ENCODE measurements around the gene PRSS36.
"Not testable (repeated sequence)": the region's sequence is repeated elsewhere in the genome, so short reads cannot be mapped to it uniquely, and the experiment has no call there.

PRSS36 gene

DNA sequence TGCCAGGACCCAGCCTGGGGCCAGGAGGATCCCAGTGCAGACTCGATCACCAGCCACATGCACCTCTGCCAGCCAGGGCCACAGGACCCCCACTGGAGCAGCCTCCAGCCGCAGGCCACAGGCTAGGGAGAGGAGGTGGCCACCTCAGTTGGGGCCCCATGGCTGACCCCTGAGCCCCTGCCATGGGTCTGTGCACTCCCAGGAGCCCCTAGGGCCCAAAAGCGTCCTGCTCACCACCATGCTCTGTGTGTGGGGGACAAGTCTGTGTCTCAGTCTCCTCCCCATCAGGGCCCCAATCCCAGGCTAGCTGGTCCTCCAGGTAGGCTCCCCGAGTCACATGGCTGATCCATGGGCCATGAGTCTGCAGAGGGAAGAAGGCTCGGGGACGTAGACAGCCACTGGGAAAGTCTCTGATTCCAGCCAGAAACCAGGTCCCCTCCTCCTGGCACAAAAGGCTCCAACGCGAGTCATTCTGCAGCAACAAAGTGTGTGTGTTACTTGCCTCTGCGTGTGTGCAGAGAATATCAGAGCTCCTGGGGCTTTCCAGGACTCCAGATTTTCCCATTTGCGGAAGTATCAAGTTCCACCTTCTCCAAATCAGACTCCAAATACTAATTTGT, 8.3 kb downstream of the PRSS36 start:
- no peak for DNase-seq

DNA sequence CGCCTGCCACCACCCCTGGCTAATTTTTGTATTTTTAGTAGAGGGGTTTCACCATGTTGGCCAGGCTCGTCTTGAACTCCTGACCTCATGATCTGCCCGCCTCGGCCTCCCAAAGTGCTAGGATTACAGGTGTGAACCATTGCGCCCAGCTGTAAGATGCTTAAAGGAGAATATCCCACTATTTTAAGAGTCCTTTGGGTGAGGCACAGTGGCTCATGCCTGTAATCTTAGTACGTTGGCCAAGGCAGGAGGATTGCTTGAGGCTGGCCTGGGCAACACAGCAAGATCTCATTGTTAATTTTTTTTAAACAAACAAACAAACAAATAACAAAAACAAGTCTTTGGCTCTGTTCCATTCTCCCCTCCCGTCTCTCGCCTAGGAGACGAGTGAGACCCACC, 8.8 kb downstream of the PRSS36 start:
- DNase-seq: not testable (repeated sequence)

DNA sequence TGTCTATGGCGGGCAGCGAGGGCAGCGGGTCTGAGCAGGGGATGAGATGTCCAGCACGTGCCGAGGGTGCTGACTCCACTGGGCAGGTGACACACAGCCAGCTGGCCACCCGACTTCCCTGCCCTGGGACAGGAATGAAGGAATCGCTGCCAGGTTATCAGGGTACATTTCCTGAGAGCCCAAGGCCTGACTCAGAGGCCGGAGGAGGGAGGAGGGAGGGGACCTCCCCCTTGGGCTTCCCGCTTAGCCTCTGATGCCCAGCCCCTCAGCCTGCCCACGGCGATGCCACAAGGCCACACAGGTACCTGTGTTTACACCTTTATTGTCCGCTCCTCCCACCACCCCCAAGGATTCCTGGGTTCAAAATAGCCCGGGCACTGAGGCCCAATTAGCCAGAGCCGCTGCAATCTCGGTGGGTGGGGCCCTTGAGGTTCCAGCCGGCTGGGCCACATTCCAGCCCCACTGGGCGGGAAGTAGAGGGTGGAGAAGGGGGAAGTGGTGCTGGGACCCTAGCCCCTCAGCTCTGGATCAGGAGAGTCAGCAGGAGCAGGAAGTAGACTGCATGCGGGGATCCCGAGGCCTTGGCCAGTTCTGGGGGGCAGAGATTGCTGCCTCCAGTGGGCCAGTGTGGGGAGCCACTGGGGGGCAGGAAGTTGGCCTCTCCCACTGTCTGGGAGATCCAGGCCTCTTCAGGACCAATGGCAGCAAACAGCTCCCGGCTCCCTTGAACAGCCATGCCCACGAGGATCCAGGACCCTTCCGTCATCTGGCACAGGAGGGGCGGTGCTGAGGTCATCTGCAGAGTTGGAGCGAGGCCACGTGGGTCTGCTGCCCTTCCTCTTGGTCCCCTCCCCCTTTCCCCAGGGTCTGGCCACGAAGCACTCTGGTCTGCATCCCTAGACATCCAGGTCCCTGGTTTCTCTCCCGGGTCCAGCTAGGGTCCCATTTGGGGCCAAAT, 11.0 kb downstream of the PRSS36 start:
- DNase-seq: no peak

DNA sequence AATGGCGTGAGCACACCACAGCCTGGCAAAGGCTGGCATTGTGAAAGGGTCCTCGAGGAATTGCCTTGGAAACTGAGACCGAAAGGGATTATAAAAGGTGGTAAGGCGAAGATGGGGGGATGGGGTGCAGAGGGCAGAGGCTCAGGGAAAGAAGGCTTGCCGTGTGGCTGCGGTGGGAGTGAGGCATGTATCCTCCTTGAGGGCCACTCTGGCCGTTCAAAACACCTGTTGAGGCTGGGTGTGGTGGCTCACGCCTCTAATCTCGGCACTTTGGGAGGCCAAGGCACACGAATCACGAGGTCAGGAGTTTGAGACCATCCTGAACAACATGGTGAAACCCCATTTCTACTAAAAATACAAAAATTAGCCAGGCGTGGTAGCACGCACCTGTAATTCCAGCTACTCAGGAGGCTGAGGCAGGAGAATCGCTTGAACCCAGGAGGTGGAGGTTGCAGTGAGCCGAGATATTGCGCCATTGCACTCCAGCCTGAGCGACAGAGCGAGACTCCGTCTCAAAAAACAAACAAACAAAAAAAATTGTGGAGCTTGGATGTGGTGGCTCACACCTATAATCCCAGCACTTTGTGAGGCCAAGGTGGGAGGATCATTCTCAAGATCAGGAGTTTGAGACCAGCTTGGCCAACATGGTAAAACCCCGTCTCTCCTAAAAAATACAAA, 12.9 kb downstream of the PRSS36 start:
- not testable (repeated sequence) for DNase-seq

DNA sequence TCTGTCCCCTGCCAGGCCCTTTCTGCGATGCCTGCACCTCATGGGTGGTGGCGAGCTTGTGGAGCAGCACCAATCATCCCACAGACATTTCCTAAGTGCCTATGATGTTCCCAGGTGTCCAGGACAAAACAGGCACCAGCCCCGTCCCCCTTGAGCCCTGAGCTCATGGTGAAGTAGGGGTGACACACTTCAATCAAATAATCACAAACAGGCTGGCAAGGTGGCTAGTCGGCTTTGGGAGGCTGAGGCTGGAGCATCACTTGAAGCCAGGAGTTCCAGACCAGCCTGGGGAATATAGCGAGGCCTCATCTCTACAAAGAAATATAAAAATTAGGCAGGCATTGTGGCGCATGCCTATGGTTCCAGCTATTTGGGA, 13.6 kb downstream of the PRSS36 start:
- no peak for DNase-seq

DNA sequence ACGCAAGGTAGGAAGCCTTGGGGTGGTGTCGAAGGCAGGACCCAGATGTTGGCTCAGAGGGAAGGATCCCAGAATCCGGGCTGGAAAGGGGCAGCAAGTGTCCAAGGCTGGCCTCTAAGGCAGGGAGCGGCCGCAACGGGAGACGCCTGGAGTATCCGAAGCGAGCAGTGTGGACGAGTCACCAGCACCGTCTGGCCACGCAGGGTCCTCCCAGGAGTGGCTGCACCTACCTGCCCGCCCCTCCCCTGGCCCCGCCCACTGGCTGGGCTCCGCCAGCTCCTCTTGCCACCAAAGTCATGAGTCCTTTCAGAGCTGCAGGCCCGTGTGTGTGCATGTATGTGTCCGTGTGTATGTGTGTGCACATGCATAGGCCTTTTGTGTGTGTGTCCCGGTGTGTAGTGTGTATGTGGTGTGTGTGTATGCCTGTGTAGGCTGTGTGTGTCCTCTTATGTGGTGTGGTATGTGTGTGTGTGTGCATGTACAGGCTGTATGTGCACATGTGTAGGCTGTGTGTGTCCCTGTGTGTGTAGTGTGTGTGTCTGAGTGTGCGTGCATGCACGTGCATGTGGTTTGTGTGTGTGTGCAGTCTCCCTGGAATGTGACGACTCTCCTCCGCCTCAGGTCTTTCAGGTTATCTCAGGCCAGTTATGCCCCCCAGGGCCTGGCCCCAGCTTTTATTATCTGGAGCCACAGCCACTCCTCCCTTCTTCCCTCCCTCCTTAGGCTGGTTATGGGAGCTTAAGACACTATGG, 14.2 kb downstream of the PRSS36 start, which contains the start of gene PRSS8:
PRSS8 (minus strand) TSS at position 193 of the 752 bp plus-strand sequence. CDS start 229 bp downstream, outside the sequence.
- no peak for DNase-seq

DNA sequence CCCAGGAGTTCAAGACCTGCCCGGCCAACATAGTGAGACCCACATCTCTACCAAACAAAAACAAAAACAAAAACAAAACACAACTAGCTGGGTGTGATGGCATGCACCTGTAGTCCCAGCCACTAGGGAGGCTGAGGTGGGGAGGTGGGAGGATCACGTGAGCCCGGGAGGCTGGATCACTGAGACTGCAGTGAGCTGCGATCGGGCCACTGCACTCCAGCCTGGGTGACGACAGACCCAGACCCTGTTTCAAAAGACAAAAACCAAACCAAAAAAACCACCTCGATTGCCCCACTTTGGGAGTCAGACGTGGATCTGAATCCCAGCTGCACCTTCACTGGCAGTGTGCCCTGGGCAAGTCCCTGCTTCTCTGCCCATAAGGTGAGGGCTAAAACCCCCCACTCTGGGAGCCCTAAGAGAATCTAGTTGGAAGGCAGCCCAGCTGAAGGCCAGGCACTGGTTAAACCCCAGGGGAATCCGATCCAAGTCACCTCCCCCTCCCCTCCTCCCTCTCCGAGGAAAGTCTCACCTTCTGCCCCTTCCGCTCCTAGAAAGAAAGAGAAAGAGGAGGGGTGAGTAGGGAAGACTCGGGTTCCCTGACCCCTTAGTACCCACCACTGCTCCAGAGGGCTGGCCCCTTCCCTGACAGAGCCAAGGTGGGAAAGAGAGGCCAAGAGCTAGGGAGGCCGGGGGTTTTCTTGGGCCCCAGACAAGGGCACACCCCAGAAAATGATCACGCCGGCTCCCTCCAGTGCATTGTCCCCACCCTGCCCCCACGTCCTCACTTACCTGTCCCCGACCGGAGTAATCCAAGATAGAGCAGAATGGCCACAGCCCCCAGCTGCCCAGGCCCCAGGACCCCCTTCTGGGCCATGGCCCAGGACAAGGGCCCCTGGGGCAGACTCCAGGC, 15.0 kb downstream of the PRSS36 start:
- peak; percentile 16 for DNase-seq

DNA sequence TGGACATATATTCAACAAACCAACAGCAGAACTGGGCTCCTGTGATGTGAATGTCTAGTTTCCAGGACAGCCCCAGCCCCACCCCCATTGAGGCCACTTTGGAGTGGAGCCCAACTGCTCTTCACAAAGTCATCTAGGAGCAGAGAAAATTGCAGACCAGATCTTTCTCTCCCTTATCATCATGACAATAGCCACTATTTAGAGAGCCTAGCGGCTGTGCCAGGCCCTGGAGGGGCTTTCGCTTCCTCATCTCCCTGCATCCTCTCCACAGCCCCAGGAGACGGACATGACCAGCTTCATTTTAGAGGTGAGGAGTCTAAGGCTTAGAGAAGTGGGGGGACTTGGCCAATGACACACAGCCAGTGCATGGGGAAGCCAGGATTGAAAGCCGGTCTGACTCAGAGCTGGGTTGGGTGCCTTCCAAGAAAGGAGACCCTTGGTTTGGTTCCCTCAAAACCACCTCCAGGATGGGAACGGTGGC, 15.7 kb downstream of the PRSS36 start:
- DNase-seq: no peak

DNA sequence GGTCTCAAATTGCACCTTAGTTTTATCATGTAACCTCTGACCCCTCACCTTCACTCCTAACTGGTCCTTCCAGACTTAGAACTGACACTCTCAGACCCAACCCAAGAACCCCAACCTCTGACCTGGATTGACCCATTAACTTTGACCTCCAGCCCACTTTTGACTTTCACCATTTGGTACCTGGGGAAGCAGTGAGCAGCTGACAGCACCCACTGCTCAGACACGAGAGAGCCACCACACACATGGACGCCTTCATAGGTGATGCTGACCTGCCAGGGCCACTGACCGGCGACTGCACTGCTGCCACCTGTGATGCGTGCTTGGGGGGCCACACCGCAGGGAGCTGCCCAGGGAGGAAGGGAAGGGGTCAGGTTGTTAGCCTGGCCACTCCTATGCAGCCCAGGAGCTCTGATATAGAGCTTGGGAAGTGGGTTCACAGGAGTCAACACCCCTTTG, 16.8 kb downstream of the PRSS36 start:
- no peak for DNase-seq

DNA sequence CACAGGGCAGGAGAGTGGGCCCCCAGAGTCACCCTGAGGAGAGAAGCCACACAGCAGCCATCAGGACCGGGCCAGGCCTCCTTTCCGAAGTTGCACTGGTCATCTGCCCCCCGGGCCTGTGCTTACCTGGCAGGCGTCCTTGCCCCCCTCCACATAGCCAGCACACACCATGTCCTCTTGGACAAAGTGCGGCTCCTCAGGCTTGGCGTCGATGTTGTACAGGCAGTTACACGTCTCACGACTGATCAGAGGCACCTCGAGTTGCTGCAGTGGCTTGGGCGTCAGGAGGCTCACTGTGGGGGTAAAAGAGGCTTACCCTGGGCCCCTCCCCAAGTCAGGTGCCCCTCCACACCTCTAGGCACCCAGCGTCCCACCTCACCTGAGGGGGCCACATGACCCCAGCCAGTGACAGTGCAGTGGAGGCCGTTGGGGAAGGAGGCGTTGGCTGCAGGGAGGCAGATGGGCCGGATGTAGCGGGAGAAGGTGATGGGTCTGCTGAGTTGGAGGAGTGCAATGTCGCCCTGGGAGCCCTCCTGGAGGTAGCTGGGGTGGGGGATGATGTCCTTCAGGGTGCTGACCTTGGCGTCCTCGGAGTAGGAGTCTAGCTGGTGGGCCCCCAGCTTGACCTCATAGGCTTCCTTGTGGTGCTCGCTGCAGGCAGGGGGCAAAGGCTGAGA, 17.4 kb downstream of the PRSS36 start:
- DNase-seq: no peak

DNA sequence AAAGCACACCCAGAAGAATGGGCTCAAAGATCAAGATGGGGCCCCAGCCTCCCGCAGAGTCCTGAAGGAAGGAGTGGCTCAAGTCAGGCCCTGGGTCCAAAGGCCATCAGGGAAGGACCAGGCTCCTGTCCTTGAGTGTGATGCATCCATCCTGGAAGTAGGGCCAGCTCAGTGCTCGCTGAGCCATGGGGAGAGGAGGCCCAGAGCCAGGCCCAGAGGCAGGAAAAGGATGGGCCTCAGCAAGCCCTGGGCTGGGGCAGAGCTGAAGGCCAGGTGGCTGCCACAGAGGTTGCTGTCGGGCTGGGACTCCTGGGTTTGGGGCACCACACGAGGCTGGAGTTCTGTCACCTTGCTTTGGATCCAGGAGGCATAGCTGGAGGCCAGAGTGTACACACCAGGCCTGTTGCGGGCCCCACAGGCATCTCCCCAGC, 18.0 kb downstream of the PRSS36 start:
- no peak for DNase-seq

DNA sequence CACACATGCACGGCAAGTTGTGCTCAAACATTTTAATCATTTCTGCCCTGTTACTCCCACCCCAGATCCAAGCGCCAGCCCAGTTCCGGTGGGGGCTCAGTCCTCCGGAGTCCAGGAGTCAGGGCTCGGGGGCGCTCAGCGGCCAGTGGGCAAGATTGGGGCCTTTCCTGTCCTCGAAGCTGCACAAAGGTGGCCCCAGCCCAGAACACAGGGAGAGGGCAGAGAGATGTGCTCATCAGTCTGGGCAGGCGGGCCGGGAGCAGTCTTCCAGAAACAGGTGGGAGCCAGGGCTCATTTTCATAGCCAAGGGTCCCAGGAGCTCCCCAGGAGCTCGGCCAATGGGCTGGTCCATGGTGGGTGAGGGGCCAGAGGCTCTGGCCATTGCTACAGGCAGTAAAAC, 18.4 kb downstream of the PRSS36 start:
- DNase-seq: no peak

DNA sequence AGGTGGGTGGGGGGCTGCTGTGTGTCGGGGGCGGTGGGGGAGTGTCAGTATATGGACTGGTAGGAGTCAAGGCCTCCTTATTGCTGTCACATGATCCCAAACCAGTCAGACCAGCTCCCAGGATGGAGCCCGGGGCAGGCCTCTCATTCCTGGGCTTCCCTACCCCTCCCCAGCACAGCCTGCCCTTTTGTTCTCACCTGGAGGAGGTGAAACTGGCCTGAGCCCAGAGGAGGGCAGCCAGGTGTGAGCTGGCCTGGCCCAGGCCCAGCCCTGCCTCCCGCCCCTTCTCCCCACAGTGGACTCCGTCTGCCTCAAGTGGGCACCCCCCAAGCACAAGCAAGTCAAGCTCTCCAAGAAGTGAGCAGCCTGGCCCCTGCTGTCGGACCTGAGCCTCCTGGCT, 19.0 kb downstream of the PRSS36 start:
- DNase-seq: no peak

DNA sequence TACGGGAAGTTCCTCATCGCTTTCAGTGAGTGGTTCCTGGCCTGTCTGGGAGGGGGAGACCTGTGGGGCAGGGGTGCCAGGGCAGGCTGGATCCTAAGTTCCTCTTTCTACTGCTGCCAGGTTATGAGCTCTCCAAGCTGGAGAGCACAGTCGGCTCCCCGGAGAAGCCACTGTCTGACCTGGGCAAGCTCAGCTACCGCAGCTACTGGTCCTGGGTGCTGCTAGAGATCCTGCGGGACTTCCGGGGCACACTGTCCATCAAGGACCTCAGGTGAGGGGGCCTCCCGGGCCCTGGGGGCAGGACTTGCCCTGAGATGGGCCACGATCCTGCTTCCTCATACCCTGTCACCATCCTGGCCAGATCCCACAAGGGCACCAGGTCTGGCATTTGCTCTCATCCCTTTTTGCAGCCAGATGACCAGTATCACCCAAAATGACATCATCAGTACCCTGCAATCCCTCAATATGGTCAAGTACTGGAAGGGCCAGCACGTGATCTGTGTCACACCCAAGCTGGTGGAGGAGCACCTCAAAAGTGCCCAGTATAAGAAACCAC, 19.5 kb downstream of the PRSS36 start:
- DNase-seq: no peak

DNA sequence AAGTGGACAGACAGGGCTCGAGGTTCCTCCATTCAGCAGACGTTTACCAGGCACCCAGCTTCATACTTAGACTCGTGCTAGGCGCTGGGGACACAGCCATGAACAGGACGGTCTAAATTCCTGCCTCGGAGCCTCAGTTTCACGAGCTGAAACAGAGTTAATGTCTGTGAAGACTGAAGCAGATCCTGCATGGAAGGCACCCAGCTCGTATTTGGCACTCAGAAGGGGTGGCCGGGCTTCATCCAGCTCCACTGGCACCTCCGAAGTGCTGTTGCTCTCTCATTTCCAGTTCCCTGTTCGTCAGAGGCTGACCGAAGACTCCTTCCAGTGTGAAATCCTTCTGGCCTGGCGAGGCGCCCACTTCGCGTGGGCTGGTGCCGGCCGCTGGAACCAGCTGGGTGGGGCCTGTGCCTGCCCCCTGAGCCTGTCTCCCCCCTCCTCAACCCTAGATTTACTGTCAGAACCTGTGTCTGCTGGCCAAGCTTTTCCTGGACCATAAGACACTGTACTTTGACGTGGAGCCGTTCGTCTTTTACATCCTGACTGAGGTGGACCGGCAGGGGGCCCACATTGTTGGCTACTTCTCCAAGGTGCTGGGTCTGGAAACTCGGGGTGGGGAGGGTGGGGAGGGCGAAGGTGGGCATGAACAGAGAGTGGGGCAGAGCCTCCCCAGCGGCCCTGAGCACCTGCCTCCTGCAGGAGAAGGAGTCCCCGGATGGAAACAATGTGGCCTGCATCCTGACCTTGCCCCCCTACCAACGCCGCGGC, 20.1 kb downstream of the PRSS36 start:
- DNase-seq: no peak

DNA sequence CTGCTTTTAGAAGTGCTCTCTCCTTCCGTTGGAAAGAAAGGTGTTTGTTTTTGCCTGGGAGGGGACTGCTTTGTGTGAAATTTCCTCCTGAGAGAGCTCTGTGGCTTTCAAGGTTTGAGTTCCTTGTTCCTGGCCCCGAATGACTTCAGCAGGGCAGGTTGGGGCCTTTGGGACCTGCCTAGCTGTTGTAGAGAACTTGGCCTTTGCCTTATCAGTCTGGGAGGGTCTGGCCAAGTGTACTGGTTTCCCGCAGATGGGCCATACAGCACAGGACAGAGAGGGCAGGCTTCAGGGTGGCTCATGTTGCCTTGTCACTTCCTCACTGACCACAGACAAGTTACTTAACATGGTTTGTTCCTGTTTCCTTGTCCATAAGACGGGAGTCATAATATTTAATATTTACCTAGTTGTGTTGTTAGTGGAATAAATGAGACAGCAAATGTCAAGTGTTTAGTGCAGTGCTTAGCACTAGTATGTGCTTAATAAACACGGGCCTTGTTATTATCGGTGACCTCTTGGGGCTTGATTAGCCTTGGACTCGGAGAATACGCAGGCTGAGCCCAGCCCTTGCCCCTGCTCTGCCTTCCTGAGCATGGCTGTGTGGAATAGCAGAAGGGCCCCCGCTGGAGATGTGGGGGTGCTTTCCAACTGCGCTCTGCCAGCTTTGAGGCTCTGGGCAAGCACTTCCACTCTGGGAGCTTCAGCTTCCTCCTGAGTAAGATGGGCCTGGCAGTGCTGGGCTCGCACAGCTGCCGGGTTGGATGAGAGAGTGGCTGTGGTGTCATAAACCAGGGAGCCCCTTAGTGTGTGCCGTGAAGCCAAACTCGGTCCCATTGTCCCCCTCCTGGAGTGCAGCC, 20.9 kb downstream of the PRSS36 start:
- no peak for DNase-seq

DNA sequence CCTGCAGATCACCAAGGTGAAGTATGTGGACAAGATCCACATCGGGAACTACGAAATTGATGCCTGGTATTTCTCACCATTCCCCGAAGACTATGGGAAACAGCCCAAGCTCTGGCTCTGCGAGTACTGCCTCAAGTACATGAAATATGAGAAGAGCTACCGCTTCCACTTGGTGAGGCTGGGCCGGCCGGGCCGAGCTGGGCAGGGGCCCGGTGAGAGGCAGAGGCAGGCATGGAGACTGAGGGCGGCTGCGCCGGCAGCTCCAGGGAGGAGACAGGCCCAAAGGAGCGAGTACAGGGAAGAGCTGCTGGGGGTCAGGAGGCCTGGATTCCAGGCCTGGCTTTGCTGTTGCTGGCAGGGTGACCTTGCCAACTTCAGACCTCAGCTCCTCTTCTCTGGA, 22.7 kb downstream of the PRSS36 start:
- no peak for DNase-seq

DNA sequence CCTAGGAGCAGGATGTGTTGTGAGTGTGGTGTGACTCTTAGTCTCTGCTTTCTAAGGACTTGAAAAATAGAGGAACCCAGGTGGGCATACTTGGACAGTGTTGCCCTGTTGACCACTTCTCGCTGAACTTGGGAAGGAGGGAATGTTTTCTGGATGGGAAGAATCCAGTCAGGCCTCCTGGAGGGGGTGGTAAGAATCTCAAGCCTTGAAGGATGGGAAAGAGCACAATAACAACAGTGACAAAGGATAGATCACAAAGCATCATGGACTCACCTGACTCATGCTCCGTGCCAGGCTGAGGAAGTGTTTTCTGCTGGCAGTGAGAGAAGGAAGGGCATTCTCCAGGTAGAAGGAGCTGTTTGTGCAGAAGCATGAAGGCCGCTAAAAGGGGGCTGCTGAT, 24.0 kb downstream of the PRSS36 start:
- no peak for DNase-seq

DNA sequence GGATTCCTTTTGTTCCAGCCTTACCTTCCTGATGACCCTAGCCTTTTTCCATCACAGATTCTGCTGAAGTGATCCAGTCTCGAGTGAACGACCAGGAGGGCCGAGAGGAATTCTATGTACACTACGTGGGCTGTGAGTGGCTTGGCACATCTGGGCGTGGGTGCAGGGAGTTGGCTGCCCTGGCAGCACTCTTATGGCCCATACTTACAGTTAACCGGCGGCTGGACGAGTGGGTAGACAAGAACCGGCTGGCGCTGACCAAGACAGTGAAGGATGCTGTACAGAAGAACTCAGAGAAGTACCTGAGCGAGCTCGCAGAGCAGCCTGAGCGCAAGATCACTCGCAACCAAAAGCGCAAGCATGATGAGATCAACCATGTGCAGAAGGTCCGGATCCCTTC, 29.7 kb downstream of the PRSS36 start:
- DNase-seq: no peak

All from NCI-H2107 (cell line).